Neural crest cell (in vitro differentiated cells): Measurements from ENCODE around the gene TIMM50. TPM values are rescaled to one million over a fixed set of nuclear protein-coding genes. Genes with fewer than 3 reads are reported as not detected.
A peak's percentile ranks its signal among the peaks of the same experiment; 100 is the strongest.

Source experiments
- DNase-seq: peaks from one replicate; pipeline ENCODE4 v3.0.0; 2021; ENCODE audit warnings: low read depth, mixed read lengths, low spot score
- H3K27ac Mint-ChIP-seq: one replicate; pipeline ENCODE4 v1.8.0; 2021; ENCODE audit warnings: mild to moderate bottlenecking, mixed read lengths; ENCODE audit not compliant: unreplicated experiment
- H3K27me3 Mint-ChIP-seq: 2 replicates; pipeline ENCODE4 v1.8.0; 2021; ENCODE audit warnings: low read depth, mild to moderate bottlenecking, mixed read lengths
- H3K36me3 Mint-ChIP-seq: 2 replicates; pipeline ENCODE4 v1.8.0; 2021; ENCODE audit warnings: low read depth, mild to moderate bottlenecking, mixed read lengths
- H3K4me1 Mint-ChIP-seq: 2 replicates; pipeline ENCODE4 v1.8.0; 2021; ENCODE audit warnings: mixed read lengths
- H3K4me3 Mint-ChIP-seq: one replicate; pipeline ENCODE4 v1.8.0; 2021; ENCODE audit warnings: mild to moderate bottlenecking, mixed read lengths
- H3K9me3 Mint-ChIP-seq: 2 replicates; pipeline ENCODE4 v1.8.0; 2021; ENCODE audit warnings: mixed read lengths
- total RNA-seq: library from RNA; stranded (reverse); gene quantifications from 2 replicates; pipeline ENCODE4 v1.2.1, GENCODE V29; 2021
- TF ChIP-seq, protein P1 (sequence below): fragments of 200-600 bp; sonication (generic); conservative IDR thresholded peaks from 2 replicates; pipeline ENCODE4 v1.5.0; 2021; ENCODE audit warnings: antibody characterized with exemption, mild to moderate bottlenecking

The TIMM50 gene
- total RNA-seq, 1 donor from 2014 or later = 121 TPM

DNA sequence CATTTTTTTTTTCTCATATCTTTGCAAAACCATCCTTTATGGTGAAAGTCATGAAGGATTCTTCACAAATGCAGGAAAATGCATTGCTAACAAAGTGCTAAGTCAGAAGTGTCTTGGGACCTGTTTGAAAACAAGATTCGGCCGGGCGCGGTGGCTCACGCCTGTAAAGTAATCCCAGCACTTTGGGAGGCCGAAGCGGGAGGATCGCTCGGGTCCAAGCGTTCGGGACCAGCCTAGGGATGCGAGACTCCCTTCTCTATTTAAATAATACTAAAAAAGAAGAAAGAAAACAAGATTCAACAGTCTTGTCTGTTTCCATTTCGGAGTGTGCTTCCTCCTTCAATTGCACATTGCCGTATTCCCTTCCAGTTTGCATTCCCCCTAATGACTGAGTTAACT is 51.2 kb downstream of the TIMM50 start:
- Mint-ChIP-seq H3K27me3 (no peaks in the 10 kb centered on the region), H3K4me1 (peaks cover 33% of the 10 kb centered on the region), H3K36me3 (no peaks in the 10 kb centered on the region), H3K9me3 (no peaks in the 10 kb centered on the region), H3K27ac (peak overlapping the region; percentile 92), H3K4me3 (peak overlapping the region; percentile 97)
- DNase-seq = no peak
- TF ChIP-seq, protein P1, sequence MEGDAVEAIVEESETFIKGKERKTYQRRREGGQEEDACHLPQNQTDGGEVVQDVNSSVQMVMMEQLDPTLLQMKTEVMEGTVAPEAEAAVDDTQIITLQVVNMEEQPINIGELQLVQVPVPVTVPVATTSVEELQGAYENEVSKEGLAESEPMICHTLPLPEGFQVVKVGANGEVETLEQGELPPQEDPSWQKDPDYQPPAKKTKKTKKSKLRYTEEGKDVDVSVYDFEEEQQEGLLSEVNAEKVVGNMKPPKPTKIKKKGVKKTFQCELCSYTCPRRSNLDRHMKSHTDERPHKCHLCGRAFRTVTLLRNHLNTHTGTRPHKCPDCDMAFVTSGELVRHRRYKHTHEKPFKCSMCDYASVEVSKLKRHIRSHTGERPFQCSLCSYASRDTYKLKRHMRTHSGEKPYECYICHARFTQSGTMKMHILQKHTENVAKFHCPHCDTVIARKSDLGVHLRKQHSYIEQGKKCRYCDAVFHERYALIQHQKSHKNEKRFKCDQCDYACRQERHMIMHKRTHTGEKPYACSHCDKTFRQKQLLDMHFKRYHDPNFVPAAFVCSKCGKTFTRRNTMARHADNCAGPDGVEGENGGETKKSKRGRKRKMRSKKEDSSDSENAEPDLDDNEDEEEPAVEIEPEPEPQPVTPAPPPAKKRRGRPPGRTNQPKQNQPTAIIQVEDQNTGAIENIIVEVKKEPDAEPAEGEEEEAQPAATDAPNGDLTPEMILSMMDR = no peak

DNA sequence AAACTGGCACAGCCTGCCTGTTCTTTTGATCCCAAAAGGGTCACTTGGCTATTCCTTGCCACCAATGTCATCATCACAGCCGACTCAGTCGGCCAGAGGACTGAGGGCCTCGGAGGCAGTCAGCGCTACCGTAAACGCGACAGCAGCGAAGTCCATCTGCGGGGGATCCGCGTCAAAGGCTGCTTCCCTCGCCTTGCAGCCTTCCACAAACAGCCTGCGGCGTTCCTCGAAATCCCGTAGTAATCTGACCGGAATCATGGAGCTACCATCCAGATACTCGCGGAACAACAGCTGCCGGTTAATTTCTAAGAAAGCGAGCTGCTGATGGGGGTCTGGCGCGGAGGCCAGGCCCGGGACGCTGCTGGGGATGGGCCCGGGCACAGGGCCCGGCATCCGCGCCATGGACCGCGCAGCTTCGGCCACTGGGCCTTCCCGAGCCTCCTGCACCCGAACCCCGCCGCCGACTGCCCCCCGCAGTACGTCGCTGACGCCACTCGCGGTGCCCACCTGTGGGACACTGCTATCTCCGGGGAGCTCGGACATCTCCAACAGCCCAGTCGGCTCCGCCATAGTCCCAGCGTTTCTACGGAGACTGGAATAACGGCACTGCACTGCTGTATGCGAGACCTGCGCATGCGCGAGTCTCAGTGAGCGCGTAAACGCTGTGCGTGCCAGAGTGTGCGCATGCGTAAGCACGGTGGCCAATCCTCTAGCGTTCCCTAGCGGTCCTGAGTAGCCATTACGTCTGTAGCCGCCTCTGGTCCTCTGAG is 51.8 kb downstream of the TIMM50 start, which contains the start of gene EID2B:
Gene EID2B, minus strand, starts transcription at position 620 of the 770 bp plus-strand sequence. Its CDS starts 50 bp downstream, at position 570.
- DNase-seq = peak; percentile 96
- TF ChIP-seq, protein P1 = peak; percentile 92
- Mint-ChIP-seq H3K36me3 (no peaks in the 10 kb centered on the region), H3K27me3 (no peaks in the 10 kb centered on the region), H3K9me3 (no peaks in the 10 kb centered on the region), H3K4me1 (peaks cover 36% of the 10 kb centered on the region), H3K27ac (peak within 1 kb of the TSS; percentile 98), H3K4me3 (peak within 1 kb of the TSS; percentile 97)

GRCh38 chr19:39533003-39533512 is 52.4 kb downstream of the TIMM50 start:
- TF ChIP-seq, protein P1 = peak; percentile 22
- Mint-ChIP-seq H3K36me3 (no peaks in the 10 kb centered on the region), H3K27ac (no peak overlapping the region), H3K27me3 (no peaks in the 10 kb centered on the region), H3K9me3 (no peaks in the 10 kb centered on the region), H3K4me1 (peaks cover 37% of the 10 kb centered on the region), H3K4me3 (peak overlapping the region; percentile 97)
- DNase-seq = no peak

DNA sequence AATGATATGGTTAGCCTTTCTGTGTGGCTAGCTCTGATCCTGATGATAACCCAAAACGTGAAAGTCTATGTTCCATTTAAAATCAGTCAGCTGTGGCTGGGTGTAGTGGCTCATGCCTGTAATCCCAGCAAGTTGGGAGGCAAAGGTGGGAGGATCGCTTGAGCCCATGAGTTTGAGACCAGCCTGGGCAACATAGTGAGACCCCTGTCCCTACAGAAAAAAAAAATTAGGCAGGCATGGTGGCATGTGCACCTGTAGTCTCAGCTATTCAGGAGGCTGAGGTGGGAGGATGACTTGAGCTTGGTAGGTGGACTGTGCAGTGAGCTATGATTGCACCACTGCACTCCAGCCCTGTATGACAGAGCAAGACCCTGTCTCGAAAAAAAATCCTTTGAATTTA is 53.2 kb downstream of the TIMM50 start:
- H3K36me3 Mint-ChIP-seq = no peaks in the 10 kb centered on the region
- no peaks in the 10 kb centered on the region for H3K27me3 Mint-ChIP-seq
- H3K9me3 Mint-ChIP-seq = no peaks in the 10 kb centered on the region
- DNase-seq = no peak
- no peak overlapping the region for H3K27ac Mint-ChIP-seq
- no peak overlapping the region for H3K4me3 Mint-ChIP-seq
- TF ChIP-seq, protein P1 = no peak
- H3K4me1 Mint-ChIP-seq = peaks cover 40% of the 10 kb centered on the region

DNA sequence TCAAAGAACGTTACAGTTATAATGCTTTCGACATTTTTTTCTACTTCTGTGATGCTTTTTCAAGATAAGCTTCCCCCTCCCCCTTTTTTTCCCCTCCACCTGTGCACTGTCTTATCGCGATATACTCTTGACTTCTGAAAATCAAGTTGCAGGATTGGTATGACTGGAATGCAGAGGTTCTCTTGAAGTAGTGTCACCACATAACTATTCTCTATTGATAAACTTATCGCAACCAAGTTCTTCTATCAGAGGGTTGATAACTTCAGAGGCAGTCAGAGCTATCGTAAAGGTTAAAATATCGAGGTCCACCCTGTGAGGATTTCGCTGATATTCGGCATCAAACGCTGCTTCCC is 58.5 kb downstream of the TIMM50 start:
- TF ChIP-seq, protein P1 = no peak

More for the DNA sequence above, 58.5 kb downstream of the TIMM50 start:
- Mint-ChIP-seq H3K4me1 (peaks cover 44% of the 10 kb centered on the region), H3K27me3 (peaks cover 6% of the 10 kb centered on the region), H3K27ac (peak overlapping the region; percentile 65), H3K9me3 (no peaks in the 10 kb centered on the region), H3K36me3 (no peaks in the 10 kb centered on the region), H3K4me3 (peak overlapping the region; percentile 96)
- DNase-seq = no peak
